H9 (cell line): ENCODE measurements around the gene LBX2. TPM values are rescaled to one million over a fixed set of nuclear protein-coding genes. Genes with fewer than 3 reads are reported as not detected.

Experiments
- DNase-seq: peaks from one replicate; pipeline ENCODE4 v3.0.0-alpha.2; 2017
- H2AFZ ChIP-seq: one replicate; pipeline ENCODE4 v1.6.1; 2013; ENCODE audit warnings: mild to moderate bottlenecking, low read length, control low read depth, moderate library complexity
- H2AK5ac ChIP-seq: 2 replicates; pipeline ENCODE4 v1.6.1; 2013; ENCODE audit warnings: low read length, control low read depth, mixed read lengths; ENCODE audit not compliant: insufficient read length
- H2BK120ac ChIP-seq: one replicate; pipeline ENCODE4 v1.6.1; 2013; ENCODE audit warnings: low read depth, mild to moderate bottlenecking, low read length, control low read depth, inconsistent platforms; ENCODE audit not compliant: poor library complexity, severe bottlenecking
- H2BK12ac ChIP-seq: 2 replicates; pipeline ENCODE4 v1.6.1; 2013; ENCODE audit warnings: low read length, control low read depth, mixed read lengths, low read depth; ENCODE audit not compliant: insufficient read length
- H2BK15ac ChIP-seq: 2 replicates; pipeline ENCODE4 v1.6.1; 2013; ENCODE audit warnings: low read depth, low read length, control low read depth
- H2BK20ac ChIP-seq: one replicate; pipeline ENCODE4 v1.6.1; 2013; ENCODE audit warnings: low read depth, mild to moderate bottlenecking, low read length, control low read depth, inconsistent platforms; ENCODE audit not compliant: poor library complexity, severe bottlenecking
- H2BK5ac ChIP-seq: 2 replicates; pipeline ENCODE4 v1.6.1; 2013; ENCODE audit warnings: low read length, control low read depth, mixed read lengths; ENCODE audit not compliant: insufficient read length
- H3K14ac ChIP-seq: 2 replicates; pipeline ENCODE4 v1.6.1; 2013; ENCODE audit warnings: low read length, control low read depth; ENCODE audit not compliant: insufficient read depth
- H3K18ac ChIP-seq: 2 replicates; pipeline ENCODE4 v1.6.1; 2013; ENCODE audit warnings: low read depth, mild to moderate bottlenecking, mixed read lengths, low read length, control low read depth; ENCODE audit not compliant: insufficient read length
- H3K23ac ChIP-seq: 2 replicates; pipeline ENCODE4 v1.6.1; 2013; ENCODE audit warnings: low read length, control low read depth, mixed read lengths, low read depth; ENCODE audit not compliant: insufficient read length
- H3K23me2 ChIP-seq: 2 replicates; pipeline ENCODE4 v1.6.1; 2013; ENCODE audit warnings: low read depth, mild to moderate bottlenecking, mixed read lengths, low read length, control low read depth; ENCODE audit not compliant: insufficient read length, poor library complexity, severe bottlenecking
- H3K27ac ChIP-seq: 2 replicates; pipeline ENCODE4 v1.5.1; 2013; ENCODE audit warnings: low read length, control low read depth, mixed read lengths, low read depth; ENCODE audit not compliant: insufficient read length
- H3K27me3 ChIP-seq: 2 replicates; pipeline ENCODE4 v1.6.1; 2013; ENCODE audit warnings: low read length, control low read depth, inconsistent platforms; ENCODE audit not compliant: insufficient read depth
- H3K4ac ChIP-seq: 2 replicates; pipeline ENCODE4 v1.6.1; 2013; ENCODE audit warnings: low read depth, mild to moderate bottlenecking, control low read depth, inconsistent platforms, low read length, moderate library complexity
- H3K4me1 ChIP-seq: 2 replicates; pipeline ENCODE4 v1.6.1; 2013; ENCODE audit warnings: low read length, control low read depth, inconsistent platforms; ENCODE audit not compliant: insufficient read depth
- H3K4me2 ChIP-seq: 2 replicates; pipeline ENCODE4 v1.6.1; 2013; ENCODE audit warnings: low read length, control low read depth, mixed read lengths; ENCODE audit not compliant: insufficient read length, insufficient read depth
- H3K56ac ChIP-seq: 2 replicates; pipeline ENCODE4 v1.6.1; 2013; ENCODE audit warnings: low read depth, mild to moderate bottlenecking, mixed read lengths, low read length, control low read depth; ENCODE audit not compliant: insufficient read length
- H3K79me1 ChIP-seq: 2 replicates; pipeline ENCODE4 v1.6.1; 2013; ENCODE audit warnings: low read depth, mild to moderate bottlenecking, moderate library complexity, low read length, control low read depth, inconsistent platforms; ENCODE audit not compliant: insufficient read depth, poor library complexity, severe bottlenecking
- H3K79me2 ChIP-seq: 2 replicates; pipeline ENCODE4 v1.6.1; 2013; ENCODE audit warnings: low read length, control low read depth, inconsistent platforms; ENCODE audit not compliant: insufficient read depth
- H3K9ac ChIP-seq: 2 replicates; pipeline ENCODE4 v1.6.1; 2013; ENCODE audit warnings: low read length, control low read depth, mixed read lengths; ENCODE audit not compliant: insufficient read length; ENCODE audit errors: extremely low read depth
- H3K9me3 ChIP-seq: one replicate; pipeline ENCODE4 v1.6.1; 2013; ENCODE audit warnings: low read depth, low read length, inconsistent platforms; ENCODE audit not compliant: control insufficient read depth
- H3T11ph ChIP-seq: one replicate; pipeline ENCODE4 v1.6.1; 2013; ENCODE audit warnings: mild to moderate bottlenecking, low read length, control low read depth, inconsistent platforms
- H4K20me1 ChIP-seq: one replicate; pipeline ENCODE4 v1.6.1; 2013; ENCODE audit not compliant: control insufficient read depth, insufficient read length, insufficient read depth
- H4K5ac ChIP-seq: 2 replicates; pipeline ENCODE4 v1.6.1; 2013; ENCODE audit warnings: low read depth, mild to moderate bottlenecking, mixed read lengths, low read length, control low read depth; ENCODE audit not compliant: insufficient read length
- H4K8ac ChIP-seq: replicated peaks from 2 replicates; pipeline ENCODE4 v1.6.1; 2013; ENCODE audit warnings: low read length, control low read depth, mixed read lengths, low read depth; ENCODE audit not compliant: insufficient read length
- H4K91ac ChIP-seq: 2 replicates; pipeline ENCODE4 v1.6.1; 2013; ENCODE audit warnings: low read depth, mild to moderate bottlenecking, moderate library complexity, mixed read lengths, low read length, control low read depth; ENCODE audit not compliant: insufficient read length
- H3K27ac Mint-ChIP-seq, 3 experiments: 2 replicates in 2 of 3; 3 replicates in 1 of 3; pipeline ENCODE4 v1.8.0; 2020 to 2021; ENCODE audit warnings: mixed read lengths in 3 of 3, mild to moderate bottlenecking in 1 of 3, moderate library complexity in 1 of 3
- H3K27me3 Mint-ChIP-seq: 2 replicates; pipeline ENCODE4 v1.8.0; 2021; ENCODE audit warnings: low read depth, mild to moderate bottlenecking, moderate library complexity, mixed read lengths
- H3K36me3 Mint-ChIP-seq, 3 experiments: 2 replicates in 2 of 3; 3 replicates in 1 of 3; pipeline ENCODE4 v1.8.0; 2020 to 2021; ENCODE audit warnings: low read depth in 3 of 3, mixed read lengths in 3 of 3; ENCODE audit not compliant: insufficient read depth in 1 of 3
- H3K4me1 Mint-ChIP-seq, 2 experiments: 2 replicates each; pipeline ENCODE4 v1.8.0; 2020; ENCODE audit warnings: mixed read lengths in 2 of 2
- H3K4me3 Mint-ChIP-seq, 2 experiments: 2 replicates in 1 of 2; 3 replicates in 1 of 2; pipeline ENCODE4 v1.8.0; 2020 to 2021; ENCODE audit warnings: mild to moderate bottlenecking in 2 of 2, mixed read lengths in 2 of 2, moderate library complexity in 1 of 2
- H3K9me3 Mint-ChIP-seq, 2 experiments: 2 replicates in 1 of 2; 3 replicates in 1 of 2; pipeline ENCODE4 v1.8.0; 2020; ENCODE audit warnings: mild to moderate bottlenecking in 2 of 2, mixed read lengths in 2 of 2, moderate library complexity in 1 of 2
- WGBS: extraction: QIAGEN DNeasy Blood & Tissue Kit; methylation state at CpG from one replicate; pipeline ENCODE4 v1.1.7; 2013; ENCODE audit warnings: missing lambda C conversion rate, low lambda C conversion rate, mixed read lengths; ENCODE audit not compliant: insufficient read length; ENCODE audit errors: extremely low coverage; 5-methylcytosine and 5-hydroxymethylcytosine counted together
- total RNA-seq: library from RNA; stranded (reverse); gene quantifications from 2 replicates; pipeline ENCODE4 v1.2.1, GENCODE V29; 2021
- TF ChIP-seq, protein P1 (sequence below): fragments of 200-600 bp; sonication (generic); conservative IDR thresholded peaks from 3 replicates; pipeline ENCODE4 v1.8.0; 2021; ENCODE audit warnings: antibody characterized with exemption, mild to moderate bottlenecking

The LBX2 gene
- total RNA-seq, 1 experiment from 2014 or later = 1.1 TPM

GRCh38 chr2:74501335-74502071, 2.1 kb upstream of the LBX2 start:
- no peaks in the 10 kb centered on the region for H3K9me3 ChIP-seq
- WGBS = no CpG with 5 or more reads among the region's 18 CpGs
- no peak overlapping the region for H2BK15ac ChIP-seq
- H3K4me2 ChIP-seq = peak overlapping the region; percentile 54
- no peak overlapping the region for H4K91ac ChIP-seq
- H3K4ac ChIP-seq = no peak overlapping the region
- no peak overlapping the region for H3K14ac ChIP-seq
- H3K18ac ChIP-seq = no peak overlapping the region
- TF ChIP-seq, protein P1, sequence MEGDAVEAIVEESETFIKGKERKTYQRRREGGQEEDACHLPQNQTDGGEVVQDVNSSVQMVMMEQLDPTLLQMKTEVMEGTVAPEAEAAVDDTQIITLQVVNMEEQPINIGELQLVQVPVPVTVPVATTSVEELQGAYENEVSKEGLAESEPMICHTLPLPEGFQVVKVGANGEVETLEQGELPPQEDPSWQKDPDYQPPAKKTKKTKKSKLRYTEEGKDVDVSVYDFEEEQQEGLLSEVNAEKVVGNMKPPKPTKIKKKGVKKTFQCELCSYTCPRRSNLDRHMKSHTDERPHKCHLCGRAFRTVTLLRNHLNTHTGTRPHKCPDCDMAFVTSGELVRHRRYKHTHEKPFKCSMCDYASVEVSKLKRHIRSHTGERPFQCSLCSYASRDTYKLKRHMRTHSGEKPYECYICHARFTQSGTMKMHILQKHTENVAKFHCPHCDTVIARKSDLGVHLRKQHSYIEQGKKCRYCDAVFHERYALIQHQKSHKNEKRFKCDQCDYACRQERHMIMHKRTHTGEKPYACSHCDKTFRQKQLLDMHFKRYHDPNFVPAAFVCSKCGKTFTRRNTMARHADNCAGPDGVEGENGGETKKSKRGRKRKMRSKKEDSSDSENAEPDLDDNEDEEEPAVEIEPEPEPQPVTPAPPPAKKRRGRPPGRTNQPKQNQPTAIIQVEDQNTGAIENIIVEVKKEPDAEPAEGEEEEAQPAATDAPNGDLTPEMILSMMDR = no peak
- no peaks in the 10 kb centered on the region for H3K79me1 ChIP-seq
- no peaks in the 10 kb centered on the region for H4K20me1 ChIP-seq
- H3K9ac ChIP-seq = no peak overlapping the region
- Mint-ChIP-seq H3K27ac (no peak overlapping the region), H3K36me3 (peaks cover 19 to 27% (median 22%) of the 10 kb centered on the region in 3 experiments), H3K4me3 (peak overlapping the region; percentile 72 to 85), H3K9me3 (peaks cover 2 to 5% of the 10 kb centered on the region in 2 experiments; a peak in 3 of 5 replicates), H3K27me3 (peaks cover 91% of the 10 kb centered on the region), H3K4me1 (peaks cover 53 to 65% of the 10 kb centered on the region in 2 experiments)
- peak; percentile 39 for DNase-seq
- H2BK12ac ChIP-seq = no peak overlapping the region
- no peak overlapping the region for H3T11ph ChIP-seq
- H2BK5ac ChIP-seq = no peak overlapping the region
- H3K56ac ChIP-seq = no peak overlapping the region
- no peaks in the 10 kb centered on the region for H3K79me2 ChIP-seq
- peaks cover 87% of the 10 kb centered on the region for H3K27me3 ChIP-seq
- peaks cover 2% of the 10 kb centered on the region; the same call in 1 of the 2 replicates for H3K4me1 ChIP-seq
- H2AK5ac ChIP-seq = no peak overlapping the region
- no peak overlapping the region for H4K5ac ChIP-seq
- no peak overlapping the region for H2AFZ ChIP-seq
- H3K23ac ChIP-seq = no peak overlapping the region
- H3K23me2 ChIP-seq = peaks cover 41% of the 10 kb centered on the region
- H2BK120ac ChIP-seq = no peak overlapping the region
- H2BK20ac ChIP-seq = no peak overlapping the region
- no peak overlapping the region for H3K27ac ChIP-seq
- H4K8ac ChIP-seq = no peak overlapping the region
